ENCODE measurements around the gene IL4R. TPM values are rescaled to one million over a fixed set of nuclear protein-coding genes. Genes with fewer than 3 reads are reported as not detected.

The IL4R gene
- total and polyA plus RNA-seq, 4 donors, result 15.5 to 61.9 (median 29.9) TPM

GRCh38 chr16:27381236-27381635 is 67.5 kb downstream of the IL4R start:
- no peaks in the 10 kb centered on the region for H3K4me1 ChIP-seq (ENCODE audit: control insufficient read depth in 4 of 4, insufficient read depth in 4 of 4, low read length in 3 of 4)
- no peak for DNase-seq (ENCODE audit: low spot score)
- no peak for TF ChIP-seq SP1 (IDR thresholded peaks at IDR 0.05)
- H3K4me3 ChIP-seq (ENCODE audit: low read depth in 1 of 3, low read length in 3 of 3), result no peak overlapping the region
- H3K36me3 ChIP-seq (ENCODE audit: control insufficient read depth in 4 of 4, insufficient read depth in 3 of 4, low read depth in 1 of 4, low read length in 3 of 4), result no peaks in the 10 kb centered on the region
- H3K27ac ChIP-seq (ENCODE audit: low read depth in 1 of 2, low read length in 2 of 2), result no peak overlapping the region
- H3K9ac ChIP-seq (ENCODE audit: low read depth in 1 of 2, low read length in 2 of 2), result no peak overlapping the region
- H3K9me3 ChIP-seq (ENCODE audit: control insufficient read depth in 4 of 4, low read length in 3 of 4), result peaks cover 0 to 4% (median 0%) of the 10 kb centered on the region in 4 donors
- no peaks in the 10 kb centered on the region for H3K27me3 ChIP-seq (ENCODE audit: control insufficient read depth in 4 of 4, insufficient read depth in 4 of 4, low read length in 3 of 4)

GRCh38 chr16:27381974-27382855 is 68.4 kb downstream of the IL4R start:
- H3K27ac ChIP-seq (ENCODE audit: low read depth in 1 of 2, low read length in 2 of 2), result no peak overlapping the region
- H3K4me1 ChIP-seq (ENCODE audit: control insufficient read depth in 4 of 4, insufficient read depth in 4 of 4, low read length in 3 of 4), result no peaks in the 10 kb centered on the region
- 84% methylated on average over 10 of the region's 10 CpGs for WGBS
- H3K9ac ChIP-seq (ENCODE audit: low read depth in 1 of 2, low read length in 2 of 2), result no peak overlapping the region
- H3K9me3 ChIP-seq (ENCODE audit: control insufficient read depth in 4 of 4, low read length in 3 of 4), result peaks cover 0 to 4% (median 0%) of the 10 kb centered on the region in 4 donors
- no peak for DNase-seq (ENCODE audit: low spot score)
- no peak overlapping the region for H3K4me3 ChIP-seq (ENCODE audit: low read depth in 1 of 3, low read length in 3 of 3)
- TF ChIP-seq NR2F2 (IDR thresholded peaks at IDR 0.05) (no peak), HNF4G (IDR thresholded peaks at IDR 0.05) (no peak), REST (IDR thresholded peaks at IDR 0.05) (no peak), ATF3 (IDR thresholded peaks at IDR 0.05) (no peak), SP1 (IDR thresholded peaks at IDR 0.05) (no peak), JUND (IDR thresholded peaks at IDR 0.05) (no peak), GABPA (IDR thresholded peaks at IDR 0.05 in 1 of 2, conservative IDR thresholded peaks at IDR 0.05 in 1 of 2) (no peak), YY1 (IDR thresholded peaks at IDR 0.05) (no peak), EGR1 (IDR thresholded peaks at IDR 0.05; ENCODE audit: low read depth in 2 of 2) (no peak), FOXA1 (IDR thresholded peaks at IDR 0.05) (no peak), RAD21 (IDR thresholded peaks at IDR 0.05) (no peak), FOXA2 (IDR thresholded peaks at IDR 0.05) (no peak), HNF4A (conservative IDR thresholded peaks at IDR 0.05) (no peak)
- TF ChIP-seq, protein P1, sequence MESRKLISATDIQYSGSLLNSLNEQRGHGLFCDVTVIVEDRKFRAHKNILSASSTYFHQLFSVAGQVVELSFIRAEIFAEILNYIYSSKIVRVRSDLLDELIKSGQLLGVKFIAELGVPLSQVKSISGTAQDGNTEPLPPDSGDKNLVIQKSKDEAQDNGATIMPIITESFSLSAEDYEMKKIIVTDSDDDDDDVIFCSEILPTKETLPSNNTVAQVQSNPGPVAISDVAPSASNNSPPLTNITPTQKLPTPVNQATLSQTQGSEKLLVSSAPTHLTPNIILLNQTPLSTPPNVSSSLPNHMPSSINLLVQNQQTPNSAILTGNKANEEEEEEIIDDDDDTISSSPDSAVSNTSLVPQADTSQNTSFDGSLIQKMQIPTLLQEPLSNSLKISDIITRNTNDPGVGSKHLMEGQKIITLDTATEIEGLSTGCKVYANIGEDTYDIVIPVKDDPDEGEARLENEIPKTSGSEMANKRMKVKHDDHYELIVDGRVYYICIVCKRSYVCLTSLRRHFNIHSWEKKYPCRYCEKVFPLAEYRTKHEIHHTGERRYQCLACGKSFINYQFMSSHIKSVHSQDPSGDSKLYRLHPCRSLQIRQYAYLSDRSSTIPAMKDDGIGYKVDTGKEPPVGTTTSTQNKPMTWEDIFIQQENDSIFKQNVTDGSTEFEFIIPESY (IDR thresholded peaks at IDR 0.05), result no peak
- TF ChIP-seq, protein P2, sequence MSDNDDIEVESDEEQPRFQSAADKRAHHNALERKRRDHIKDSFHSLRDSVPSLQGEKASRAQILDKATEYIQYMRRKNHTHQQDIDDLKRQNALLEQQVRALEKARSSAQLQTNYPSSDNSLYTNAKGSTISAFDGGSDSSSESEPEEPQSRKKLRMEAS (IDR thresholded peaks at IDR 0.05), result no peak
- TF ChIP-seq, protein P3, sequence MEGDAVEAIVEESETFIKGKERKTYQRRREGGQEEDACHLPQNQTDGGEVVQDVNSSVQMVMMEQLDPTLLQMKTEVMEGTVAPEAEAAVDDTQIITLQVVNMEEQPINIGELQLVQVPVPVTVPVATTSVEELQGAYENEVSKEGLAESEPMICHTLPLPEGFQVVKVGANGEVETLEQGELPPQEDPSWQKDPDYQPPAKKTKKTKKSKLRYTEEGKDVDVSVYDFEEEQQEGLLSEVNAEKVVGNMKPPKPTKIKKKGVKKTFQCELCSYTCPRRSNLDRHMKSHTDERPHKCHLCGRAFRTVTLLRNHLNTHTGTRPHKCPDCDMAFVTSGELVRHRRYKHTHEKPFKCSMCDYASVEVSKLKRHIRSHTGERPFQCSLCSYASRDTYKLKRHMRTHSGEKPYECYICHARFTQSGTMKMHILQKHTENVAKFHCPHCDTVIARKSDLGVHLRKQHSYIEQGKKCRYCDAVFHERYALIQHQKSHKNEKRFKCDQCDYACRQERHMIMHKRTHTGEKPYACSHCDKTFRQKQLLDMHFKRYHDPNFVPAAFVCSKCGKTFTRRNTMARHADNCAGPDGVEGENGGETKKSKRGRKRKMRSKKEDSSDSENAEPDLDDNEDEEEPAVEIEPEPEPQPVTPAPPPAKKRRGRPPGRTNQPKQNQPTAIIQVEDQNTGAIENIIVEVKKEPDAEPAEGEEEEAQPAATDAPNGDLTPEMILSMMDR (IDR thresholded peaks at IDR 0.05; ENCODE audit: low read depth, low read length, missing input control), result no peak
- no peaks in the 10 kb centered on the region for H3K27me3 ChIP-seq (ENCODE audit: control insufficient read depth in 4 of 4, insufficient read depth in 4 of 4, low read length in 3 of 4)
- no peaks in the 10 kb centered on the region for H3K36me3 ChIP-seq (ENCODE audit: control insufficient read depth in 4 of 4, insufficient read depth in 3 of 4, low read depth in 1 of 4, low read length in 3 of 4)
